ENCODE measurements around the gene QRSL1. TPM values are rescaled to one million over a fixed set of nuclear protein-coding genes. Genes with fewer than 3 reads are reported as not detected.
A peak's percentile ranks its signal among the peaks of the same experiment; 100 is the strongest.

The QRSL1 gene
- total RNA-seq, 1 donor from 2014 or later = 9.8 TPM

DNA sequence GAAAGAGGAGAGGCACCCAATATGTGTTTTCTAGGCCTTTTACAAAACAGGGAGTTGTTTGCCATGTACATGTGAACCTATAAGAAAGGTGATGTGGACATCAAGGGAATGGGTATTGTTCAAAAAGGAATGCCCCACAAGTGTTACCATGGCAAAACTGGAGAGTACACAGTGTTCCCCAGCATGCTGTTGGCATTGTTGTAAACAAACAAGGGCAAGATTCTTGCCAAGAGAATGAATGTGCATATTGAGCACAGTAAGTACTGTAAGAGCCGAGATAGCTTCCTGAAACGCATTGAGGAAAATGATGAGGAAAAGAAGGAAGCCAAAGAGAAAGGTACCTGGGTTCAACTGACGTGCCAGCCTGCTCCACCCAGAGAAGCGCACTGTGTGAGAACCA is 13.1 kb downstream of the QRSL1 start:
- H3K4me1 Mint-ChIP-seq (ENCODE audit: low read depth, unreplicated experiment) = peaks cover 4% of the 10 kb centered on the region

DNA sequence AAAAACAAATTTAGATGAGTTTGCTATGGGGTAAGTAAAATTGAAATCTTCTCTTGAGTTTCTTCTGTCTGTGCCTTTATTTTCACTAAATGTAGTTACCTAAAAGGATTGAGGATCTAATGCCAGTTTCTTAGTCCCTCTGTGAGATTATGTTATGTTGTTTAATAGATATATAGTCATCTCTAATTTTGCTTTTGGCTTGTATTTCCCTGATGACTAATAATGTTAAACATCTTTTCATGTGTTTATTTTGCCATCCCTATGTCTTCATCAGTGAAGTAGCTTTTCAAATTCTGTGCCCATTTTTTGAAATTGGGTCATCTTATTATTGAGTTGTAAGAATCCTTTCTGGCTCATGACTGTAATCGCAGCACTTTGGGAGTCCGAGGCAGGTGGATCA is 13.7 kb downstream of the QRSL1 start:
- no peak overlapping the region for H3K4me3 ChIP-seq (ENCODE audit: insufficient read depth, low read depth, low read length)
- H3K27ac ChIP-seq (ENCODE audit: low read depth, low read length) = no peak overlapping the region
- H3K36me3 ChIP-seq (ENCODE audit: insufficient read depth, low read length) = peaks cover 5% of the 10 kb centered on the region
- Mint-ChIP-seq H3K4me1 (ENCODE audit: low read depth, unreplicated experiment) (no peaks in the 10 kb centered on the region), H3K4me3 (ENCODE audit: unreplicated experiment) (no peak overlapping the region), H3K27ac (ENCODE audit: unreplicated experiment) (no peak overlapping the region), H3K36me3 (ENCODE audit: low read depth, unreplicated experiment) (peaks cover 7% of the 10 kb centered on the region), H3K27me3 (ENCODE audit: low read depth, unreplicated experiment) (no peaks in the 10 kb centered on the region), H3K9me3 (ENCODE audit: unreplicated experiment) (peaks cover 2% of the 10 kb centered on the region)
- no peak for TF ChIP-seq EZH2 (IDR thresholded peaks at IDR 0.05; ENCODE audit: insufficient read depth, low read length)
- TF ChIP-seq, protein P1, sequence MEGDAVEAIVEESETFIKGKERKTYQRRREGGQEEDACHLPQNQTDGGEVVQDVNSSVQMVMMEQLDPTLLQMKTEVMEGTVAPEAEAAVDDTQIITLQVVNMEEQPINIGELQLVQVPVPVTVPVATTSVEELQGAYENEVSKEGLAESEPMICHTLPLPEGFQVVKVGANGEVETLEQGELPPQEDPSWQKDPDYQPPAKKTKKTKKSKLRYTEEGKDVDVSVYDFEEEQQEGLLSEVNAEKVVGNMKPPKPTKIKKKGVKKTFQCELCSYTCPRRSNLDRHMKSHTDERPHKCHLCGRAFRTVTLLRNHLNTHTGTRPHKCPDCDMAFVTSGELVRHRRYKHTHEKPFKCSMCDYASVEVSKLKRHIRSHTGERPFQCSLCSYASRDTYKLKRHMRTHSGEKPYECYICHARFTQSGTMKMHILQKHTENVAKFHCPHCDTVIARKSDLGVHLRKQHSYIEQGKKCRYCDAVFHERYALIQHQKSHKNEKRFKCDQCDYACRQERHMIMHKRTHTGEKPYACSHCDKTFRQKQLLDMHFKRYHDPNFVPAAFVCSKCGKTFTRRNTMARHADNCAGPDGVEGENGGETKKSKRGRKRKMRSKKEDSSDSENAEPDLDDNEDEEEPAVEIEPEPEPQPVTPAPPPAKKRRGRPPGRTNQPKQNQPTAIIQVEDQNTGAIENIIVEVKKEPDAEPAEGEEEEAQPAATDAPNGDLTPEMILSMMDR (IDR thresholded peaks at IDR 0.05; ENCODE audit: insufficient read depth, low read depth, low read length) = no peak
- FAIRE-seq (no peak), DNase-seq (ENCODE audit: low read depth) (no peak)
- peaks cover 11% of the 10 kb centered on the region for H4K20me1 ChIP-seq (ENCODE audit: insufficient read depth, low read length)
- no peak overlapping the region for H3K9ac ChIP-seq (ENCODE audit: low read length)
- peaks cover 11% of the 10 kb centered on the region for H3K79me2 ChIP-seq (ENCODE audit: insufficient read depth, low read length)
- no peaks in the 10 kb centered on the region for H3K27me3 ChIP-seq (ENCODE audit: insufficient read depth, low read length)
- no peak overlapping the region for H3K4me2 ChIP-seq (ENCODE audit: low read length)
- H3K4me1 ChIP-seq (ENCODE audit: insufficient read depth, low read length) = no peaks in the 10 kb centered on the region
- no peaks in the 10 kb centered on the region for H3K9me3 ChIP-seq (ENCODE audit: insufficient read depth, low read depth, low read length)
- H2AFZ ChIP-seq (ENCODE audit: low read depth, low read length) = no peak overlapping the region

More for the DNA sequence above, 13.1 kb downstream of the QRSL1 start:
- Histone ChIP-seq H3K4me3 (ENCODE audit: insufficient read depth, low read depth, low read length) (no peak overlapping the region), H4K20me1 (ENCODE audit: insufficient read depth, low read length) (peaks cover 11% of the 10 kb centered on the region), H3K4me1 (ENCODE audit: insufficient read depth, low read length) (no peaks in the 10 kb centered on the region), H3K9me3 (ENCODE audit: insufficient read depth, low read depth, low read length) (no peaks in the 10 kb centered on the region), H3K79me2 (ENCODE audit: insufficient read depth, low read length) (peaks cover 15% of the 10 kb centered on the region), H3K27ac (ENCODE audit: low read depth, low read length) (no peak overlapping the region), H3K9ac (ENCODE audit: low read length) (no peak overlapping the region), H3K36me3 (ENCODE audit: insufficient read depth, low read length) (peaks cover 5% of the 10 kb centered on the region), H3K4me2 (ENCODE audit: low read length) (no peak overlapping the region), H2AFZ (ENCODE audit: low read depth, low read length) (no peak overlapping the region), H3K27me3 (ENCODE audit: insufficient read depth, low read length) (no peaks in the 10 kb centered on the region)
- H3K27ac Mint-ChIP-seq (ENCODE audit: unreplicated experiment) = no peak overlapping the region
- DNase-seq (ENCODE audit: low read depth) (no peak), FAIRE-seq (no peak)
- H3K4me3 Mint-ChIP-seq (ENCODE audit: unreplicated experiment) = no peak overlapping the region
- H3K9me3 Mint-ChIP-seq (ENCODE audit: unreplicated experiment) = peaks cover 2% of the 10 kb centered on the region
- no peaks in the 10 kb centered on the region for H3K27me3 Mint-ChIP-seq (ENCODE audit: low read depth, unreplicated experiment)
- TF ChIP-seq, protein P1 (IDR thresholded peaks at IDR 0.05; ENCODE audit: insufficient read depth, low read depth, low read length) = no peak
- no peak for TF ChIP-seq EZH2 (IDR thresholded peaks at IDR 0.05; ENCODE audit: insufficient read depth, low read length)
- H3K36me3 Mint-ChIP-seq (ENCODE audit: low read depth, unreplicated experiment) = peaks cover 7% of the 10 kb centered on the region

DNA sequence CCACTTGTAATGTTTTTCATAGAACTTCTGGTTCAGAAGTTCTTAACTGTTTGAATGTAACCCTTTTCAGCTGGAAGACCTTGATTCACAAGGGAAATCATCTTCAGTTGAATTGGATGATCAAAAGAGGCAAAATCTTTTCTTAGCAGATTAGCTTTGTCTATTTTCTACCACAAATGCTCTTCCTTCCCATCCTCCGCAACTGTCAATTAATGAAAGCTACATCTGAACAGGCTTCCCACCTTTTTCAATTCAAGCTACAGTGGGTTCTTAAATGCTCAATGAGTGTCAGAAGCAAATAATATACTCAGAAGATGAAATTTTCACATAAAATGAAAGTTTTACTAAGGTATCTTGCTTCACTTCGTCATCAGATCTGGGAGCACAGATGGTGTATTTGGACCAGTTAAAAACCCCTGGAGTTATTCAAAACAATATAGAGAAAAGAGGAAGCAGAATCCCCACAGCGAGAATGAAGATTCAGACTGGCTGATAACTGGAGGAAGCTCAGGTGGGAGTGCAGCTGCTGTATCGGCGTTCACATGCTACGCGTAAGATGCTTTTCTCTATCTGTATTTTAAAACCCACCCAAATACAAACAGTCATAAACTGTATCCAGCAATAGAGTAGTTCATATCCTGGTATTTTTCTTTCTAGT is 19.4 kb downstream of the QRSL1 start:
- Mint-ChIP-seq H3K36me3 (ENCODE audit: low read depth, unreplicated experiment) (peaks cover 13% of the 10 kb centered on the region), H3K4me1 (ENCODE audit: low read depth, unreplicated experiment) (no peaks in the 10 kb centered on the region), H3K27me3 (ENCODE audit: low read depth, unreplicated experiment) (no peaks in the 10 kb centered on the region), H3K4me3 (ENCODE audit: unreplicated experiment) (no peak overlapping the region), H3K9me3 (ENCODE audit: unreplicated experiment) (peaks cover 2% of the 10 kb centered on the region), H3K27ac (ENCODE audit: unreplicated experiment) (no peak overlapping the region)
- H3K36me3 ChIP-seq (ENCODE audit: insufficient read depth, low read length) = peaks cover 12% of the 10 kb centered on the region
- no peaks in the 10 kb centered on the region for H3K27me3 ChIP-seq (ENCODE audit: insufficient read depth, low read length)
- H3K4me1 ChIP-seq (ENCODE audit: insufficient read depth, low read length) = no peaks in the 10 kb centered on the region
- no peak overlapping the region for H3K27ac ChIP-seq (ENCODE audit: low read depth, low read length)
- no peaks in the 10 kb centered on the region for H3K79me2 ChIP-seq (ENCODE audit: insufficient read depth, low read length)
- no peak overlapping the region for H2AFZ ChIP-seq (ENCODE audit: low read depth, low read length)
- DNase-seq (ENCODE audit: low read depth) (no peak), FAIRE-seq (peak; percentile 23)
- no peaks in the 10 kb centered on the region for H4K20me1 ChIP-seq (ENCODE audit: insufficient read depth, low read length)
- H3K4me3 ChIP-seq (ENCODE audit: insufficient read depth, low read depth, low read length) = no peak overlapping the region
- TF ChIP-seq EZH2 (IDR thresholded peaks at IDR 0.05; ENCODE audit: insufficient read depth, low read length) = no peak
- TF ChIP-seq, protein P1 (IDR thresholded peaks at IDR 0.05; ENCODE audit: insufficient read depth, low read depth, low read length) = no peak
- H3K9me3 ChIP-seq (ENCODE audit: insufficient read depth, low read depth, low read length) = no peaks in the 10 kb centered on the region
- H3K9ac ChIP-seq (ENCODE audit: low read length) = no peak overlapping the region
- no peak overlapping the region for H3K4me2 ChIP-seq (ENCODE audit: low read length)

All from astrocyte (in vitro differentiated cells and primary cell).